Esophagus muscularis mucosa (tissue), 4 donors: ENCODE results near the gene UCP2.

Source experiments
- EP300 ChIP-seq: sonication (generic); formaldehyde crosslinking; IDR thresholded peaks from one replicate; pipeline ENCODE4 v1.6.1; 2017; ENCODE audit warnings: antibody characterized with exemption
- POLR2A ChIP-seq: fragments of 450-650 bp; IDR thresholded peaks from one replicate; pipeline ENCODE4 v1.6.1; 2017; ENCODE audit warnings: antibody characterized with exemption, moderate library complexity, mild to moderate bottlenecking, low read depth
- POLR2AphosphoS5 ChIP-seq, 2 donors: sonication (generic); formaldehyde crosslinking; IDR thresholded peaks; one replicate each; pipeline ENCODE4 v1.6.1; 2017; ENCODE audit warnings: antibody characterized with exemption in 2 of 2
- TF ChIP-seq, protein P1 (sequence below), 3 experiments: fragments of 200-600 bp in 2 of 3; fragments of 450-650 bp in 1 of 3; sonication (generic) in 2 of 3; IDR thresholded peaks; one replicate each; pipeline ENCODE4 v1.5.1; 2017 to 2019; ENCODE audit warnings: antibody characterized with exemption in 3 of 3, mild to moderate bottlenecking in 2 of 3, moderate library complexity in 1 of 3

DNA sequence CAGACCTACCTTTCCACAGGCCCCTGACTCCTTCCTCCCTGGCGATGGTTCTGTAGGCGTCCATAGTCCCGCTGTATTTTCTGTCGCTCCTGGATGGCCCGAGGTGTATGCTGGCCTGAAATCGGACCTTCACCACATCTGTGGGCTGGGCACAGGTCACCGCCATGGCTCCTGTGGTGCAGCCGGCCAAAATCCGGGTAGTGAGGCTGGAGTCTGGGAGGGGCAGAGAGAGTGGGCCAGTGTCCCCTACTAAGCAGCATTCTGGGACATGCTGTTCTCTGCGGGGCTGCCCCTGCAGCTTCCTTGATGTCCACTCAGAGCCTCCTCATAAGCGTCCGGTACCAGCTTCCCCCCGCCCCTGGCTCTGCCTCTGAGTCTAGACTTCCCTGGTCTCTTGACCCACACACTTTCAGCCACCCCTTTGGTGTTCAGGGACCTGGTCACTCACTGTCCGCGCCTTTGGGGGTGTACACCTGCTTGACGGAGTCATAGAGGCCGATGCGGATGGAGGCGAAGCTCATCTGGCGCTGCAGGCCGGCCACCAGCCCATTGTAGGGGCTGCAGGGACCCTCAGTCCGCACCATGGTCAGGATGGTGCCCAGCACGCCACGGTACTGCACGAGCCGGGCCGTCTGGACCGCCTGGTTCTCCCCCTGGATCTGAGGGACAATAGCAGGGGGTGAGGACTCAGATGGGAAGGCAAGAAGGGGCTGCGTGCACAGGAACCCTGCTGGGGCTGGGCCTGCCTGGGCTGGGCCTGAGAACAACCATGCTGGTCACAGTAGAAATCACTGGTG lies 23.3 kb upstream of the UCP2 start:
- TF ChIP-seq EP300 (no peak), POLR2AphosphoS5 (IDR thresholded peaks at IDR 0.05) (no peak), POLR2A (no peak)
- TF ChIP-seq, protein P1, sequence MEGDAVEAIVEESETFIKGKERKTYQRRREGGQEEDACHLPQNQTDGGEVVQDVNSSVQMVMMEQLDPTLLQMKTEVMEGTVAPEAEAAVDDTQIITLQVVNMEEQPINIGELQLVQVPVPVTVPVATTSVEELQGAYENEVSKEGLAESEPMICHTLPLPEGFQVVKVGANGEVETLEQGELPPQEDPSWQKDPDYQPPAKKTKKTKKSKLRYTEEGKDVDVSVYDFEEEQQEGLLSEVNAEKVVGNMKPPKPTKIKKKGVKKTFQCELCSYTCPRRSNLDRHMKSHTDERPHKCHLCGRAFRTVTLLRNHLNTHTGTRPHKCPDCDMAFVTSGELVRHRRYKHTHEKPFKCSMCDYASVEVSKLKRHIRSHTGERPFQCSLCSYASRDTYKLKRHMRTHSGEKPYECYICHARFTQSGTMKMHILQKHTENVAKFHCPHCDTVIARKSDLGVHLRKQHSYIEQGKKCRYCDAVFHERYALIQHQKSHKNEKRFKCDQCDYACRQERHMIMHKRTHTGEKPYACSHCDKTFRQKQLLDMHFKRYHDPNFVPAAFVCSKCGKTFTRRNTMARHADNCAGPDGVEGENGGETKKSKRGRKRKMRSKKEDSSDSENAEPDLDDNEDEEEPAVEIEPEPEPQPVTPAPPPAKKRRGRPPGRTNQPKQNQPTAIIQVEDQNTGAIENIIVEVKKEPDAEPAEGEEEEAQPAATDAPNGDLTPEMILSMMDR (IDR thresholded peaks at IDR 0.05) = no peak
